Gastrocnemius medialis (tissue), 4 donors: Measurements from ENCODE around the gene CASP12. TPM values are rescaled to one million over a fixed set of nuclear protein-coding genes. Genes with fewer than 3 reads are reported as not detected.

Experiments used
- ATAC-seq, 2 donors: fragments of 150-250 bp; one replicate each; pipeline ENCODE4 v1.9.1; 2016
- DNase-seq, 2 donors: peaks; one replicate each; pipeline ENCODE4 v3.0.0-alpha.2; 2019
- H3K27ac ChIP-seq, 4 donors: fragments of 200-600 bp; sonication (generic); 1 replicate in 1 of 4; 2 replicates in 3 of 4; pipeline ENCODE4 v1.5.1; 2016 to 2018; ENCODE audit warnings: mild to moderate bottlenecking in 2 of 4, moderate library complexity in 1 of 4
- H3K27me3 ChIP-seq, 3 donors: fragments of 200-600 bp; sonication (generic) in 2 of 3; 1 replicate in 1 of 3; 2 replicates in 2 of 3; pipeline versions ENCODE4 v1.5.1 to v1.6.0; 2016 to 2019; ENCODE audit warnings: mild to moderate bottlenecking in 1 of 3, moderate library complexity in 1 of 3
- H3K36me3 ChIP-seq, 2 donors: fragments of 200-600 bp; sonication (generic) in 1 of 2; one replicate each; pipeline ENCODE4 v1.5.1; 2017 to 2018
- H3K4me1 ChIP-seq, 2 donors: fragments of 200-600 bp; sonication (generic) in 1 of 2; one replicate each; pipeline ENCODE4 v1.5.1; 2016 to 2017; ENCODE audit warnings: mild to moderate bottlenecking in 2 of 2
- H3K4me3 ChIP-seq, 4 donors: fragments of 200-600 bp; sonication (generic) in 3 of 4; 1 replicate in 1 of 4; 2 replicates in 3 of 4; pipeline ENCODE4 v1.5.1; 2016 to 2019; ENCODE audit warnings: mild to moderate bottlenecking in 2 of 4
- H3K9me3 ChIP-seq, 3 donors: fragments of 200-600 bp; sonication (generic) in 2 of 3; 1 replicate in 1 of 3; 2 replicates in 2 of 3; pipeline ENCODE4 v1.5.1; 2016 to 2019
- POLR2A ChIP-seq, 2 donors: fragments of 450-650 bp; IDR thresholded peaks; one replicate each; pipeline ENCODE4 v1.6.1; 2017; ENCODE audit warnings: antibody characterized with exemption in 2 of 2, mild to moderate bottlenecking in 2 of 2, moderate library complexity in 2 of 2
- in situ Hi-C, 4 donors: fragments of 200-750 bp; cut with MboI; loops; one replicate each; pipeline versions ENCODE4 v1.15.0 to v1.8.0; 2017; ENCODE audit warnings: low sequenced_read_pairs in 4 of 4
- intact Hi-C: fragments of 100-400 bp; cut with DNase I; formaldehyde crosslinking; loops from one replicate; pipeline ENCODE4 v1.15.1; 2023; ENCODE audit warnings: low total_unique reads
- total RNA-seq, 4 donors: library from RNA; depleted of rRNA; stranded (reverse); fragments of >200 nt; gene quantifications; one replicate each; pipeline versions ENCODE4 v1.1.0 to v1.2.3, GENCODE V29; 2016
- TF ChIP-seq, protein P1 (sequence below), 5 experiments: fragments of 450-650 bp in 3 of 5; fragments of 200-600 bp in 2 of 5; sonication (generic) in 2 of 5; IDR thresholded peaks in 4 of 5; conservative IDR thresholded peaks in 1 of 5; 1 replicate in 4 of 5; 2 replicates in 1 of 5; pipeline ENCODE4 v1.5.1; 2016 to 2019; ENCODE audit warnings: antibody characterized with exemption in 5 of 5, mild to moderate bottlenecking in 3 of 5, moderate library complexity in 3 of 5

Gene CASP12
- total RNA-seq, 4 donors from 2014 or later, result 0.39 to 0.86 (median 0.49) TPM; not detected in 1

DNA sequence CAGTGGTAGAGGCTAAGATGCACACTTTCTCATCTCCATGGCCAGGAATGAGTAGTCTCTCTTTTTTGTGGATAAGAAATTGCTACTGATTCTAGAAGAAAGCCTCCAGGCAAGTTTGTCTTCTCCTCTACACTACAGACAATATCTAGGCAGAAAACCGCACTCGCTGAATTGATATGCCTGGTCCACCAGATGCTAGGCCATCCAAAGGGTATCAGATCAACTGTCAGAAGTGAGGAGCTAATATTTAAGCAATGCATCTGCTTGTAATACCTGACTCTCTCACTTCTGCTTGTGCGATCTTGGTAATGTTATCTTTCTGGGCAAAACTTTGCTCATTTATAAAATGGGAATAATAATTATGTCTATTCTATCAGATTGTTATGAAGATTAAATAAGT is 45.0 kb downstream of the CASP12 start:
- Histone ChIP-seq H3K27ac (no peak overlapping the region), H3K4me1 (no peaks in the 10 kb centered on the region), H3K4me3 (no peak overlapping the region), H3K9me3 (no peaks in the 10 kb centered on the region), H3K27me3 (no peaks in the 10 kb centered on the region), H3K36me3 (no peaks in the 10 kb centered on the region)
- intact Hi-C loops, result no loop called here
- no peak for TF ChIP-seq POLR2A (IDR thresholded peaks at IDR 0.05)
- TF ChIP-seq, protein P1, sequence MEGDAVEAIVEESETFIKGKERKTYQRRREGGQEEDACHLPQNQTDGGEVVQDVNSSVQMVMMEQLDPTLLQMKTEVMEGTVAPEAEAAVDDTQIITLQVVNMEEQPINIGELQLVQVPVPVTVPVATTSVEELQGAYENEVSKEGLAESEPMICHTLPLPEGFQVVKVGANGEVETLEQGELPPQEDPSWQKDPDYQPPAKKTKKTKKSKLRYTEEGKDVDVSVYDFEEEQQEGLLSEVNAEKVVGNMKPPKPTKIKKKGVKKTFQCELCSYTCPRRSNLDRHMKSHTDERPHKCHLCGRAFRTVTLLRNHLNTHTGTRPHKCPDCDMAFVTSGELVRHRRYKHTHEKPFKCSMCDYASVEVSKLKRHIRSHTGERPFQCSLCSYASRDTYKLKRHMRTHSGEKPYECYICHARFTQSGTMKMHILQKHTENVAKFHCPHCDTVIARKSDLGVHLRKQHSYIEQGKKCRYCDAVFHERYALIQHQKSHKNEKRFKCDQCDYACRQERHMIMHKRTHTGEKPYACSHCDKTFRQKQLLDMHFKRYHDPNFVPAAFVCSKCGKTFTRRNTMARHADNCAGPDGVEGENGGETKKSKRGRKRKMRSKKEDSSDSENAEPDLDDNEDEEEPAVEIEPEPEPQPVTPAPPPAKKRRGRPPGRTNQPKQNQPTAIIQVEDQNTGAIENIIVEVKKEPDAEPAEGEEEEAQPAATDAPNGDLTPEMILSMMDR (IDR thresholded peaks at IDR 0.05 in 4 of 5, conservative IDR thresholded peaks at IDR 0.05 in 1 of 5), result no peak
- DNase-seq (no peak), ATAC-seq (no peak)
- in situ Hi-C loops, result no loop called here

DNA sequence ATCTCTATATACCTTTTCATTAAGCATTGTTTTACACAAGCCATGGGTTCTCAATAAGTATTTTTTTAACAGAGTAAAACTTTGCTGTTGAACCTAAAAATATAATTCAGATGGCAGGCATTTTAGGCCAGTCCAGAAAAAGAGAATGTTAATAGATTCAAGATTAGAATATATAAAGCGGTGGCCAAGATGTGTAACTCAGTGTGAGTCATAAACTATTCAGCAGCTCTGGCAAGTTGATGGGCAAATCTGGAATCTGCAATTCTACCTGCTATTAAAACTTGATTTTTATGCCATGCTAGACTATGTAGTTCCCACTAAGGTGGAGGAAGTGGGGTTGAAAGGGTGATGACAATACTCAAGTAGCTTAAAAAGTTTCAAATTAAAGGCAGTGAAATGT is 45.4 kb downstream of the CASP12 start:
- H3K4me3 ChIP-seq, result no peak overlapping the region
- no peaks in the 10 kb centered on the region for H3K36me3 ChIP-seq
- H3K9me3 ChIP-seq, result no peaks in the 10 kb centered on the region
- in situ Hi-C loops (no loop called here), intact Hi-C loops (no loop called here)
- no peak for ATAC-seq
- no peaks in the 10 kb centered on the region for H3K4me1 ChIP-seq
- DNase-seq, result no peak
- no peaks in the 10 kb centered on the region for H3K27me3 ChIP-seq
- TF ChIP-seq POLR2A (IDR thresholded peaks at IDR 0.05), result no peak
- TF ChIP-seq, protein P1 (IDR thresholded peaks at IDR 0.05 in 4 of 5, conservative IDR thresholded peaks at IDR 0.05 in 1 of 5), result no peak
- no peak overlapping the region for H3K27ac ChIP-seq

DNA sequence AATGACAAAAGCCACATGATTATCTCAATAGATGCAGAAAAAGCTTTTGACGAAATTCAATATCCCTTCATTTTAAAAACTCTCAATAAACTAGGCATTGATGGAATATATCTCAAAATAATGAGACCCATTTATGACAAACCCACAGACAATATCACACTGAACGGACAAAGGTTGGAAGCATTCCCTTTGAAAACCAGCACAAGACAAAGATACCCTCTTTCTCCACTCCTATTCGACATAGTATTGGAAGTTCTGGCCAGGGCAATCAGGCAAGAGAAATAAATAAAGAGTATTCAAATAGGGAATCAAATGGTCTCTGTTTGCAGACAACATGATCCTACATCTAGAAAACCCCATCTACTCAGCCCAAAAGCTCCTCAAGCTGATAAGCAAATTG is 52.0 kb downstream of the CASP12 start:
- Histone ChIP-seq H3K27me3 (no peaks in the 10 kb centered on the region), H3K36me3 (no peaks in the 10 kb centered on the region), H3K27ac (no peak overlapping the region), H3K4me3 (no peak overlapping the region), H3K9me3 (no peaks in the 10 kb centered on the region), H3K4me1 (no peaks in the 10 kb centered on the region)
- intact Hi-C loops (no loop called here), in situ Hi-C loops (no loop called here)
- no peak for ATAC-seq
- no peak for TF ChIP-seq POLR2A (IDR thresholded peaks at IDR 0.05)
- TF ChIP-seq, protein P1 (IDR thresholded peaks at IDR 0.05 in 4 of 5, conservative IDR thresholded peaks at IDR 0.05 in 1 of 5), result no peak
- DNase-seq, result no peak

DNA sequence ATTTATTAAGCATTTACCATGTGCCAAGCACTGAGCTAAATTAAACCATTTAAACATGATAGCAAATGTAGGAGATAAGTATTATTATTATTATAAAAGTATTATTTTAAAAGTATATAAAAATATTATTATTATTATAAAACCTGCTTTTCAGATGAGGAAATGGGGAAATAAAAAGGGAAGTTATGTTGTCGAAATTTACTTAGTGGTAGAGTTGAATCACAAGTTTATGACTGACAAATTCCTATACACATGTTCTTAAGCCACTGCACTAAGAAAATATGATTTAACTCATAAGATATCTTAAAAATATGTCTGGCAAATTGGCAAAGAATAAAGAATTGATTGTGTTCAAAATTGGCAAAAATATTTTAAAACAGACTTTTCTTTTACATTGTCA is 53.8 kb downstream of the CASP12 start:
- Histone ChIP-seq H3K36me3 (no peaks in the 10 kb centered on the region), H3K9me3 (no peaks in the 10 kb centered on the region), H3K27me3 (no peaks in the 10 kb centered on the region), H3K4me1 (no peaks in the 10 kb centered on the region), H3K27ac (no peak overlapping the region), H3K4me3 (no peak overlapping the region)
- no peak for DNase-seq
- in situ Hi-C loops, result no loop called here
- TF ChIP-seq POLR2A (IDR thresholded peaks at IDR 0.05), result no peak
- TF ChIP-seq, protein P1 (IDR thresholded peaks at IDR 0.05 in 4 of 5, conservative IDR thresholded peaks at IDR 0.05 in 1 of 5), result no peak
- intact Hi-C loops, result no loop called here
- ATAC-seq, result no peak

DNA sequence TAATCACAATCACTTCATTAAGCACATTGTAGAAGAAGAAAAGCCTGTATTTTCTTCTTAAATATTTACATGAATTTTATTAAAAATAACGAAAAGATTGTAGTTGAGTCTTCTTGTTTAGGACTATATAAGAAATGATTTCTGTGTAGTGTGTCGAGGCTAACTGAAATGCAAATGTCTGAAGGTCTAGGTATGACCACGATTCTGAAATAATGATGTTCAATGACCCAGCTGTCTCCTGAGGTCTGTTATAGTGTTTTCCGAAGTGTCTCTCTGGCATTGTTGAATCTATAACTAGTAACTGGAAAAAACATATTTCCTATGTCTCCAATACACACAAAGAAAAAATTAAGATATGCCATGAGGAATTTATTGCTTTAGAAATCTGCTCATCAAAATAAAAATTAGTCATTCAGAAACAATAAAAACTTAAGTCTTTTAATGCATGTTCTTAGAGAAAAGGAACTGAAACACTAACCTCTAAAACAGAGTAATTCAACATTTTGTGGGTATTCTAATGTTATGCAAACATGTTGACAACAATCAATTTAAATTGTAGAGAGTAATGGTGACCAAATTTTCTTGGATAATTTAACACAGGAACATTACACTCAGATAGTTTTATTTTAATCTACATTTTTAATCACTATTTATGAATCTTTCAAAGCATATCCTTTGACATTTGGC is 55.0 kb downstream of the CASP12 start:
- no peak for TF ChIP-seq POLR2A (IDR thresholded peaks at IDR 0.05)
- Histone ChIP-seq H3K36me3 (no peaks in the 10 kb centered on the region), H3K27ac (no peak overlapping the region), H3K9me3 (no peaks in the 10 kb centered on the region), H3K27me3 (no peaks in the 10 kb centered on the region), H3K4me1 (no peaks in the 10 kb centered on the region), H3K4me3 (no peak overlapping the region)
- ATAC-seq, result no peak
- no peak for DNase-seq
- in situ Hi-C loops (no loop called here), intact Hi-C loops (no loop called here)
